Adipocyte (in vitro differentiated cells): ENCODE results near the gene MED14.
"Not testable (repeated sequence)": the region's sequence is repeated elsewhere in the genome, so short reads cannot be mapped to it uniquely, and the experiment has no call there.

Experiments used
- DNase-seq: peaks from one replicate; pipeline ENCODE4 v3.0.0-alpha.2; 2015; ENCODE audit warnings: low read depth
- H3K27me3 ChIP-seq: replicated peaks from 2 replicates; pipeline ENCODE4 v1.7.0; 2013; ENCODE audit warnings: mild to moderate bottlenecking, low read length, moderate library complexity; ENCODE audit not compliant: control insufficient read depth, insufficient read depth
- H3K36me3 ChIP-seq: 2 replicates; pipeline ENCODE4 v1.7.0; 2013; ENCODE audit warnings: low read length, mild to moderate bottlenecking, moderate library complexity; ENCODE audit not compliant: control insufficient read depth, insufficient read depth, severe bottlenecking
- H3K4me1 ChIP-seq: 2 replicates; pipeline ENCODE4 v1.7.0; 2013; ENCODE audit warnings: mild to moderate bottlenecking, low read length, moderate library complexity; ENCODE audit not compliant: control insufficient read depth, insufficient read depth
- H3K4me3 ChIP-seq: 2 replicates; pipeline ENCODE4 v1.7.0; 2013; ENCODE audit warnings: mild to moderate bottlenecking, low read length, moderate library complexity
- H3K9ac ChIP-seq: 2 replicates; pipeline ENCODE4 v1.7.0; 2013; ENCODE audit warnings: mild to moderate bottlenecking, low read length, moderate library complexity
- H3K9me3 ChIP-seq: 2 replicates; pipeline ENCODE4 v1.7.0; 2013; ENCODE audit warnings: mild to moderate bottlenecking, low read length, moderate library complexity; ENCODE audit not compliant: control insufficient read depth

Gene MED14

GRCh38 chrX:40735325-40736169, at the start of gene MED14:
Gene MED14, minus strand, starts transcription at chrX:40735542. Its CDS starts 130 bp downstream, at chrX:40735412.
- Histone ChIP-seq H3K27me3 (peaks cover 24% of the 10 kb centered on the region), H3K9me3 (no peaks in the 10 kb centered on the region), H3K4me3 (peak within 1 kb of the TSS; percentile 87), H3K9ac (peak within 1 kb of the TSS; percentile 89), H3K4me1 (peaks cover 3% of the 10 kb centered on the region), H3K36me3 (no peaks in the 10 kb centered on the region)
- peak; percentile 96 for DNase-seq

GRCh38 chrX:40784516-40785151, 49.3 kb upstream of the MED14 start:
- DNase-seq: no peak
- Histone ChIP-seq H3K9me3 (peaks cover under 1% of the 10 kb centered on the region), H3K27me3 (peaks cover 21% of the 10 kb centered on the region), H3K9ac (no peak overlapping the region), H3K4me3 (no peak overlapping the region), H3K4me1 (no peaks in the 10 kb centered on the region), H3K36me3 (no peaks in the 10 kb centered on the region)

GRCh38 chrX:40782644-40783259, 47.4 kb upstream of the MED14 start:
- H3K36me3 ChIP-seq, H3K4me1 ChIP-seq, DNase-seq, H3K4me3 ChIP-seq, H3K9ac ChIP-seq, H3K9me3 ChIP-seq: not testable (repeated sequence)
- peaks cover 27% of the 10 kb centered on the region for H3K27me3 ChIP-seq

- Histone ChIP-seq H3K9me3 (no peaks in the 10 kb centered on the region), H3K36me3 (no peaks in the 10 kb centered on the region), H3K9ac (no peak overlapping the region), H3K4me3 (no peak overlapping the region), H3K27me3 (peaks cover 27% of the 10 kb centered on the region), H3K4me1 (no peaks in the 10 kb centered on the region)
- DNase-seq: no peak
Measured at GRCh38 chrX:40780951-40781350, 45.6 kb upstream of the MED14 start.

- no peaks in the 10 kb centered on the region for H3K4me1 ChIP-seq
- no peak for DNase-seq
- H3K36me3 ChIP-seq: no peaks in the 10 kb centered on the region
Measured at GRCh38 chrX:40780082-40780481, 44.7 kb upstream of the MED14 start.

GRCh38 chrX:40778861-40779575, 43.7 kb upstream of the MED14 start:
- Histone ChIP-seq H3K27me3 (peaks cover 19% of the 10 kb centered on the region), H3K4me3 (no peak overlapping the region), H3K9me3 (no peaks in the 10 kb centered on the region), H3K4me1 (peaks cover 3% of the 10 kb centered on the region), H3K9ac (no peak overlapping the region), H3K36me3 (no peaks in the 10 kb centered on the region)
- peak; percentile 6 for DNase-seq

More at GRCh38 chrX:40780082-40780481, 44.7 kb upstream of the MED14 start:
- H3K9ac ChIP-seq: no peak overlapping the region
- H3K27me3 ChIP-seq: peaks cover 26% of the 10 kb centered on the region
- H3K9me3 ChIP-seq: no peaks in the 10 kb centered on the region
- H3K4me3 ChIP-seq: no peak overlapping the region

GRCh38 chrX:40773809-40774208, 38.5 kb upstream of the MED14 start:
- H3K4me3 ChIP-seq: peak overlapping the region; percentile 21
- peaks cover 13% of the 10 kb centered on the region for H3K27me3 ChIP-seq
- peak; percentile 40 for DNase-seq
- peaks cover 5% of the 10 kb centered on the region for H3K4me1 ChIP-seq
- H3K36me3 ChIP-seq: no peaks in the 10 kb centered on the region
- no peaks in the 10 kb centered on the region for H3K9me3 ChIP-seq
- no peak overlapping the region for H3K9ac ChIP-seq

- Histone ChIP-seq H3K9me3 (no peaks in the 10 kb centered on the region), H3K27me3 (peaks cover 11% of the 10 kb centered on the region), H3K36me3 (no peaks in the 10 kb centered on the region), H3K4me1 (peaks cover 5% of the 10 kb centered on the region), H3K9ac (no peak overlapping the region), H3K4me3 (no peak overlapping the region)
- DNase-seq: no peak
Measured at GRCh38 chrX:40773188-40773587, 37.8 kb upstream of the MED14 start.

- peaks cover 7% of the 10 kb centered on the region for H3K27me3 ChIP-seq
- no peak overlapping the region for H3K4me3 ChIP-seq
- H3K4me1 ChIP-seq: peaks cover 5% of the 10 kb centered on the region
- no peak overlapping the region for H3K9ac ChIP-seq
- DNase-seq: no peak
- no peaks in the 10 kb centered on the region for H3K9me3 ChIP-seq
- H3K36me3 ChIP-seq: no peaks in the 10 kb centered on the region
Measured at GRCh38 chrX:40772290-40772689, 36.9 kb upstream of the MED14 start.

GRCh38 chrX:40761762-40762161, 26.4 kb upstream of the MED14 start:
- Histone ChIP-seq H3K9ac (no peak overlapping the region), H3K36me3 (no peaks in the 10 kb centered on the region), H3K4me1 (no peaks in the 10 kb centered on the region), H3K9me3 (peaks cover 8% of the 10 kb centered on the region), H3K4me3 (no peak overlapping the region), H3K27me3 (peaks cover 36% of the 10 kb centered on the region)
- no peak for DNase-seq

GRCh38 chrX:40759374-40759773, 24.0 kb upstream of the MED14 start:
- DNase-seq: no peak
- Histone ChIP-seq H3K36me3 (no peaks in the 10 kb centered on the region), H3K4me1 (peaks cover 15% of the 10 kb centered on the region), H3K4me3 (no peak overlapping the region), H3K9me3 (no peaks in the 10 kb centered on the region), H3K9ac (no peak overlapping the region), H3K27me3 (peaks cover 33% of the 10 kb centered on the region)
